OCI-M2 (cell line): Measurements from ENCODE around the gene WFIKKN1.

Experiments used
- DNase-seq: peaks from one replicate; lab custom pipeline; 2025; ENCODE audit not compliant: unreplicated experiment; lab: John Stamatoyannopoulos, UW

WFIKKN1 gene

DNA sequence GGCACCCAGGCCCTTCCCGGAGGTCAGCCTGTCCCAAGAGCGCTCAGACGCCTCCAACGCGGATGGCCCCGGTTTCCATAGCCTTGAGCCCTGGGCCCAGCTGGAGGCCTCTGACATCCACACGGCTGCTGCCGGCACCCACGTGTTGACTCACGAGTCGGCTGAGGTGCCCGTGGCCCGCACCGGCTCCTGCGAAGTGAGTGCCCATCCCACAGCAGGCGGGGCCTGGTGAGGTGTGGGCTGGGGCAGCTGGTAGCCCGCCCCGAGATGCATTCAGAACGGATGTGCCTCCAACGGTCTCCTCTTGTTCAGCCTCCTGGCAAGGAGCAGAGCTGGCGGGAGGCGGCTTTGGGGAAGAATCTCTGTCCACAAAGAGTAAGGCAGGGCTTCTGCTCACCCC is 21.1 kb downstream of the WFIKKN1 start:
- DNase-seq = no peak

DNA sequence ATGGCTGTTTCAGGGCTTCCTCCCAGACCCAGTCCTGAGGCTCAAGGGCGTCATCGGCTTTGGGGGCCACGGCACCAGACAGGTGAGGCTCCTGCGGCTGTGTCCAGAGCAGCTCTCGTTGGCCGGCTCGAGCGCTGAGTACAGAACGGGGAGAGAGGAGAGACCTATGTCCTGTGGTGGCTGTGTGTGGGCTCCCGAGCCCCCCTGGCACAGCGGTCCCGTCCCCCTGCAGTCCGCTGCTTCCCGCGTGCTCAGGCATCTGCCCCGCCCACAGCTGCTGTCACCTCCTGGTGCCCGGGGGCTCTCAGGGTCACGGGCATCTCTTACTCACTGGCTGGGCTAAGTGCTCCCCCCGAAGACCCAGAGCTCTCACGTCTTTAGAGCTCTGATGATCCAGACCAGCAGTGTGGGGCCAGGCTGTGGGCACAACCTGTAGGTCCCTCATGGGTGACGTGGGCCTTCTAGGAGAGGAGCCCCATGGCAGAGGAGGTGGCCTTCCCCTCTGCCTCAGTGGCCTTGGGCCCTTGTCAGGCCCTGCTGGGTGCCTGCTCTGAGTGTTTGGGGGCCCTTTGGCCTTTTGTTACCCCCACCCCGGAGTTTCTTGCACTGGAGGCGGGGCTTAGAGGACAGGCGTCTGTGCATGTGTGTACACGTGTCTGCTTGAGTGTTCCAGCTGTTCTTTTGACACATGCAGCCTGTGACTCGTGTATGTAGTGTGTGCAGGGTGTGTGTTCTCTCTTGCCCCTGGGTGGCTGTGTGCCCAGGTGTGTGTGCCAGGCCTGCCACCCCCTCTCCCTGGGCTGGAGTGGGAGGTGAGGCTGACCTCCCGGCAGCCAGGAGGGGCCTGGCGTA is 21.9 kb downstream of the WFIKKN1 start:
- no peak for DNase-seq

DNA sequence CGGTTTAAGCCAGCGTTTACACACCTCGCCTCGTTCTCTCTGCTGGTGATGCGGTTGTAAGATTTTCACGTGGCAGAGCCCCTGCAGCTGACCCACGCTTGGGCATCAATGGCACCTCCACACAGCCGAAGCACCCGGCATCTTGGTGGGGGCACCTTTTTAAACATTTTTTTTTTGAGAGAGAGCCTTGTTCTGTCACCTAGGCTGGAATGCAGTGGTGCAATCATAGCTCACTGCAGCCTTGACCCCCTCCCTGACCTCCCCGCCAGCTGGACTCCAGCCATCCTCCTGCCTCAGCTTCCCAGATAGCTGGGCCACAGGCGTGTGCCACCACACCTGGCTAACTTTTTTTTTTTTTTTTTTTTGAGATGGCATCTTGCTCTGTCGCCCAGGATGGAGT is 23.2 kb downstream of the WFIKKN1 start:
- no peak for DNase-seq

DNA sequence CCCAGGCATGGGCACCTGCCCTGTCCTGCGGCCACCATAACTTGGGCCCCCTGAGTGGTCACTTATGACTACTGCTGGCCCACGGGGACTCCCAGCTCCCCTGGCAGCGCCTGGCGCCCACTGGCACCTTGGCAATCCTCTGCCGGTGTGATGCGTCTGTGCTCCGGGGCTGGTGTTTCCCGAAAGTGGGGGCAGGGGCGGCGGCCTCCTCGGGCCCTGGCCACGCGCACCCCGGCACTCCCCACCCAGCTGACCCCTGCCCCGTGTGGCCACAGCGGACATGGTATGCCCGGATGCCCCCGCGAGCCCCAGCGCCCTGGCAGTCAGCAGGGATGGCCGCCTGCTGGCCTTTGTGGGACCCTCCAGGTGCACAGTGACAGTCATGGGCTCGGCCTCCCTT is 26.7 kb downstream of the WFIKKN1 start:
- no peak for DNase-seq

DNA sequence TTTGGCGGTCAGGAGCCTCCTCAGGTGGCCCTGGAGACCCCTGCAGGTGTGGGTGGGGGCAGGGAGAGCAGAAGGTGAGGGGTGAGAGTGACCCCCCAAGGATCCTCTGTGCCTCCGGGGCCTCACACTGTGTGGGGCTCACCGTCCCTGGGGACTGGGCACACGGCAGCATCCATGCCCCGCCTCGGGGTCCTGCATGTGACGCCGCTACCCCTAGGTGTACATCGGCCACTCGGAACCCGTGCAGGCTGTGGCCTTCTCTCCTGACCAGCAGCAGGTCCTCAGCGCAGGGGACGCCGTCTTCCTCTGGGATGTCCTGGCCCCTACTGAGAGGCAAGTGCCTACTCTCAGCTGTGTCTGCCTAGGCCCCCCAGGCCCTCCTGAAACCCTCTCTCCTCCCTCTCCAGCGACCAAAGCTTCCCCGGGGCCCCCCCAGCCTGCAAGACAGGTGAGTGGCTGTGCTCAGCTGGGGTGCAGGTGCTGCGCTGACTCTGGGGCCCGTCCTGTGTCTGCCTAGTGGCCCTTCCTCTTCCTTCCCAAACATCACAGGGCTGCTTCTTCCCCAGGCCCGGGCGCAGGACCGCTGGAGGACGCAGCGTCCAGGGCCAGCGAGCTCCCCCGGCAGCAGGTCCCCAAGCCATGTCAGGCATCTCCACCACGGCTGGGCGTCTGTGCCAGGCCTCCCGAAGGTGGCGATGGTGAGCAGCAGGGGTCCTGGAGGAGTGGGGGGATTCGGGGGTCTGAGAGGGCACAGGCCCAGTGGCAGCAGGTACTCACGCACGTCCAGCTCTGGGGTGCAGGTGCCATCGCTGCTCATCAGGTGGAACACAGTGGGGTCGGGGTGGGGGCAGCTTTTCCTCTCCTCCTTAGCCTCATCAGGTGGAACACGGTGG is 28.1 kb downstream of the WFIKKN1 start:
- no peak for DNase-seq

DNA sequence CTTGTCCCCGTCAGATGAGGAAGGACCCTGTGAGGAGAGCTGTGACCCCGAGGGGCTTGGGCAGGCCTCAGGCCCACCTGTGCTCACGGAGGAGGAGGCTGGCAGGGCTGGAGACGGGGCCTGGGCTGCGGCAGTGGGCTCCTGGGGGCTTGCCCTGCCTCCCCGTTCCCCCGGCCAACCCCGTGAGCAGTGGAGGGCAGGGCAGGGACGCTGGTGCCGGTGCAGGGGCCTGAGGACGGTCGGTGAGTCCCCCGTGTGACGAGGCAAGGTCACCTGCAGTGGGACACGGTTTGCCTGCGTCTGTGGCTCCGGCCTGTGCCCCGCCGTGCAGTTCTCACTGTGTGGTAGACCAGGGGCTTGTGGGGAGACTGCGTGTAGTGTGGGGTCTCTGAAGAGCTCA is 28.8 kb downstream of the WFIKKN1 start:
- DNase-seq = no peak

DNA sequence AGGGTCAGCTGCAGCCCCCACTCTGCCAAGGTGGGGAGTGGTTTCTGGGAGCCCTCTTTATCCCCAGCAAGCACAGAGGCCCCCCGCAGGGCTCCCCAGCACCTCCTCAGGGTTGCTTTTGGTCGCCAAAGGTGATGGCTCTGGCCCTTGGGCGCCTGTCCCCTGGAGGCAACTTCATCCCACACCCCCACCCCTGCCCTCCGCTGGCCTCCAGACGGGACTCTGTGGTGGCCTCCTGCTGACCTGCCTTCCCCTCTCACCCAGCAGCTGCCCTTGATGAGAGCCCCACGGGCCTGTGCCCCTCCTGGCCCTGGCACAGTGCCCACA is 29.3 kb downstream of the WFIKKN1 start:
- DNase-seq = no peak

DNA sequence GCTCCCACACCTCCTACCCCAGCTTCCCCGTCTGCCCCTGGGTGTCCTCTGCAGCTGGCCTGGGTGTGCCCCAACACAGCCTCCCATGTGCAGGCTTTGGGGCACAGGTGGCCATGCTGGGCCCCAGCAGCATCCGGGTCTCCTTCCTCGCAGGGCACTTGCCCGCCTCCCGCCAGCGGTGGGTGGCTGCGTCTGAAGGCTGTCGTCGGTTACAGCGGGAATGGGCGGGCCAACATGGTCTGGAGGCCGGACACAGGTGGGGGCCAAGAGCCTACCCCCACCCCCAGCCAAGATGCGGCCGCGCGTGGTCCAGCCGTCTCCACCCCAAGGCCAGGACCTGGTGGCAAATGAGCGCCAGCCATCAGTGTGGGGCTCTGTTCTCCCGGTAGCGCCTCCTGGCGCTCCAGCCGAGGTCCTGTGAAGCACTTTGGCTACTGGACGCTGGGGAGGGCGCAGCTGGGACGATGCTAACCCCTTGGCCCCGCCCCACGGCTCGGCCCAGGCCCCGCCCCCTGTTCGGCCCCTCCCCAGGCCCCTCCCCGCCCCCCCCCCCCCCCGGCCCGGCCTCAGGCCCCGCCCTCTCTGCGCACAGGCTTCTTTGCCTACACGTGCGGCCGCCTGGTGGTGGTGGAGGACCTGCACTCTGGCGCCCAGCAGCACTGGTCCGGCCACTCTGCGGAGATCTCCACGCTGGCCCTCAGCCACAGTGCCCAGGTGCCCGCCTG is 29.8 kb downstream of the WFIKKN1 start:
- DNase-seq = no peak

DNA sequence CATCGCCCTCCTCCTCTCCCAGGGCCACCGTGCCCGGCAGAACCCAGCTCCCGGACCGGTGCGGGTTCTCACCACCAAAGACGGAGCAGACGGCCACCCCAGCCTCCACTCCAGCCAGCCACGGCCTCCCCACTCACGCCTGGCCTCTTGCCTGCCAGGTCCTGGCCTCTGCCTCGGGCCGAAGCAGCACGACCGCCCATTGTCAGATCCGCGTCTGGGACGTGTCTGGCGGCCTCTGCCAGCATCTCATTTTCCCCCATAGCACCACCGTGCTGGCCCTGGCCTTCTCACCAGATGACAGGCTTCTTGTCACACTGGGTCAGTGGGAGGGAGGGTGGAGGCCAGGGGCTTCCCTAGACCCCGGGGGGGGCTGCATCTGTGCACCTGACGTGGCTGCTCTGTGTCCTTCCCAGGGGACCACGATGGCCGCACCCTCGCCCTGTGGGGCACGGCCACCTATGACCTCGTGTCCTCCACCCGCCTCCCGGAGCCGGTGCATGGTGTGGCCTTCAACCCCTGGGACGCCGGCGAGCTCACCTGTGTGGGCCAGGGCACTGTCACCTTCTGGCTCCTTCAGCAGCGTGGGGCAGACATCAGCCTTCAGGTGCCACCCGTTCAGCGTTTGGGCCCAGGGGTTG is 30.5 kb downstream of the WFIKKN1 start:
- no peak for DNase-seq

DNA sequence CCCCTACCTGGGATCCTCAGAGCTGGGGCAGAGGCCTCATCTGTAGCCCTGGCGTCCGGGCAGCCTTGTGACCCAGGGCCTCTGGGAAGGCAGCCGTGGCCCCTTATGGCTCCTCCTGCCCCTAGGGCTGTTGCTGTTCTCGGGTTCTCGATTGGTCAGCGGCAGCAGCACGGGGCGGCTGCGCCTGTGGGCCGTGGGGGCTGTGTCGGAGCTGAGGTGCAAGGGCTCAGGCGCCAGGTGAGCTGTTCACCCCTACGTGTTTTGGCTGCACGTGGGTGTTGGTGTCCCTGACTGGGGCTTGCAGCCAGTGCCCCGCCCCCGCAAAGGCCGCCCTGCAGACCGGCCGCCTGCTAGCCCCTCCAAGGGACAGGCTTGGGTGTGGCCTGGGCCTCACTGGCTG is 31.3 kb downstream of the WFIKKN1 start:
- DNase-seq = no peak

DNA sequence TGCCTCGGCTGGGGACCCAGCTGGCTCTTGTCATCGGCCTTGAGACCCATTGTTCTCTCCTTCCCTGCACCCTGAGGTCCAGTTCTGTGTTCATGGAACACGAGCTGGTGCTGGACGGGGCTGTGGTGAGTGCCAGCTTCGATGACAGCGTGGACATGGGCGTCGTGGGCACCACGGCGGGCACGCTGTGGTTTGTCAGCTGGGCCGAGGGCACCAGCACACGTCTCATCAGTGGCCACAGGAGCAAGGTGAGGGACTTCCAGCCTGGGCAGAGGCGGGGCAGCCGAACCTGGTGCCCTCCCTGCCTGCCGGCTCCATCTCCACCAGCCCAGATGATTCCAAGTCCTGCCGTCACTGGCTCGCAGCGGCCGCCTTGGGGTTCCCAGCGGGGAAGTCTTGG is 31.8 kb downstream of the WFIKKN1 start:
- DNase-seq = no peak

DNA sequence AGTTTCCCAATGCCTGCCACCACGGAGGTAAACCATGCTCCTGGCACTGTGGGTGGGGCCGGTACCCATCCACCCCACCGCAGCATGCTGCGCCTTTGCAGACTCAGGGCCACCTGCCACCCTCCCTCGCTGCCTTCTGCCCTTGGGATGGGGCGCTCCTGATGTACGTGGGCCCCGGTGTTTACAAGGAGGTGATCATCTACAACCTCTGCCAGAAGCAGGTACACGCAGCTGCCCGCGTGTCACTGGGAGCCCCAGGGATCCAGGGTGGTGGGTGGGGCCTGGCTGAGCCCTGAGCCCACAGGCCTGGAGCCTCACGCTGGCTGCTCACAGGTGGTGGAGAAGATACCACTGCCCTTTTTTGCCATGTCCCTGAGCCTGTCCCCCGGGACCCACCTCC is 35.8 kb downstream of the WFIKKN1 start:
- no peak for DNase-seq

DNA sequence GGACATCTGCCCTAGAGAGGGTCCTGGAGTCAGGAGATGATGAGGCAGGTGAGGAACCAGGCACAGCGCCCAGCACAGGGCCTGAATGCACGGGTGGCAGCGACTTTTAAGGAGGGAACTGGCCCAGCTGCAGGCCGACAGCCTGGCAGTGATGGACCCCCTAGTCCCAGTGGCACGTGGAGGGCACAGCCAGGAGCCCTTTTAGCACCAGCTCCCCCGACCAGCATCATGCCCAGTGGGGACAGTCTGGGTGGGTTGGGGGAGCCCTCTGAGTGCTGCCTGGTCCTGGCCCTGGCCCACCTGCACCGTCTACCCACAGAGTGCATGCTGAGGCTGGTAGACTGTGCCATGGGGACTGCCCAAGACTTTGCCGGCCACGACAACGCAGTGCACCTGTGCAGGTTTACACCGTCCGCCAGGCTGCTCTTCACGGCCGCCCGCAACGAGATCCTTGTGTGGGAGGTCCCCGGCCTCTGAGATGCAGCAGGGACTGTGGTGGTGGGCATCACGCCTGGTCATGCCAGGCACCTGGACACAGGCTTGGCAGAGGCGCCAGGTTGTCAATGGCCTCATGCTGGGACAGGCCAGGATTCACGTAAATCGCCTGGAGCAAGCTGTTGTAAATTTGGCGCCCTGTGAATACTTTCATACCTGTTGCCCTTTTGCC is 36.5 kb downstream of the WFIKKN1 start:
- DNase-seq = no peak

DNA sequence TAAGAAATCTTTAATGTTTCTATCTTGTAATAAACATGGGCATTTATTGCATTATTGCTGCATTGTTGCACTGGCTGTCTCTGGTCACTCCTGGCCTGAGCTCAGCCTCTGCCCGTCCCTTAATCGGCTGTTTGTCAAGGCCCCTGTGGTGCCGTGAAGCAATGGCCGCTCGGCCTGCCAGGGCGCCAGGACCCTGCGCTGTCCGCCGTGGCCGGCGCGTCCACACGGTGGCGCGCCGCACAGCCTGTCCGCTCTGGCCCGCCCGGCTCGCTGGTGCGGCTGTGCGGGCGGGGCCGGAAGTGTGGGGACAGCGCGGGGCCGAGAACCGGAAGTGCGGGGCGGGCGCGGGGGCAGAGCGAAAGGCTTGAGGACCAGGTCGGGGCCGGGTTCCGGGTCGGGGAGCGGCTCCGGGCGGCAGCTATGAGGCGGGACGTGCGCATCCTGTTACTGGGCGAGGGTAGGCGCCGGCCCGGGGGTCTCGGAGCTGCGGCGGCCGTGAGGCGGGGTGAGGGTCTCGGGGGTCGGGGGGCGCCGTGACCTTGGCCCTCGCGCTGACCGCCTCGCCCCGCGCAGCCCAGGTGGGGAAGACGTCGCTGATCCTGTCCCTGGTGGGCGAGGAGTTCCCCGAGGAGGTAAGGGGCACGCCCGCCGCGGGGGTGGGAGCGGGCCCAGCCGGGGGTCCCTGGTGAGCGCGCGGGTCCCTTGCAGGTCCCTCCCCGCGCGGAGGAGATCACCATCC is 37.2 kb downstream of the WFIKKN1 start, which contains the start of gene RHOT2:
Gene RHOT2 (plus strand): TSS at position 353 of the 739 bp plus-strand sequence. CDS start 68 bp downstream, at position 421.
- peak; percentile 27 for DNase-seq

DNA sequence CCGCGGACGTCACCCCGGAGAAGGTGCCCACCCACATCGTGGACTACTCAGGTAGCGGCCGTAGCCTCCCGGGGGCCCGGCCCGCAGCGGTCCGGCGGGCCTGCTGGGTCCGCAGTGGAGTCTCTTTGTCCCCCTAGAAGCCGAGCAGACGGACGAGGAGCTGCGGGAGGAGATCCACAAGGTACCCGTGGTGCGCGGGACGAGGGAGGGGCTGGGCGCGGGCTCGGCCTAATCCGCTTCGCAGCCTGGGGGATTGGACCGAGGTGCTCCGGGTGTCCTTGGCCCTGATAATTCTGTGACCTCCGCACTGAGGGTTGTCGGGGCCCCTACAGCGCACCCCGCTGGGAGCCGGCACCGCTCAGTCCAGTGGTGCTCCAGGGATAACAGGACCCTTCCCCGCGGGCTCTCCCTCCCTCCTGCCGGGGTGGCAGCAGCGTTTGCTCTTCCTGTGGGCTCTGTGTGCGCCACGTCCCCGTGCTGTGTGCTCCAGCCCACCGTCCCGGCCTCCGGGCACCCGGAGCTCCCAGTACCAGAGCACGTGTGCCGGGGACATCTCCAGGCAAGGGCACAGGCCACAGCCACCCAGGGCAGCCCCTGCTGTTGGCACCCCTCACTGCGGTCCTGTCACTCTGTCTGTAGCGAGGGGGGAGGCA is 37.9 kb downstream of the WFIKKN1 start:
- no peak for DNase-seq

DNA sequence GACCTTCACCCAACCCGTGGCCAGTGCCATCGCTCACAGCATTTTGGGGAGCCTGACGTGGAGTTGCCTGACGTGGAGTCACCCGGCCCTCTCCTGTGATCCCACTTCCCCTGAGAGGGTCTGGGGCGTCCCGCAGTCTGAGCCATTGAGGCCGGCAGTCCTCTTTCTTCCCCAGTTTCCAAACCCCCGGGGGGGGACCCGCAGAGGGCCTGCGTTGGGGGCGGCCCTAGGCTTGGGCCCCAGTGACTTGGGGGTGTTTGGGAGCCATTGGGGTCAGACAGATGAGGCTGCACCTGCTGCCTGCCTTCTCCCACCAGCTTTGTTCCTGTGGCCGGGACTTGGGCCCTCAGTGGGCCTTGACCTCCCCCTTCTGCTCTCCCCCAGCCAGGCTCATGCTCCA is 38.9 kb downstream of the WFIKKN1 start:
- DNase-seq = no peak

DNA sequence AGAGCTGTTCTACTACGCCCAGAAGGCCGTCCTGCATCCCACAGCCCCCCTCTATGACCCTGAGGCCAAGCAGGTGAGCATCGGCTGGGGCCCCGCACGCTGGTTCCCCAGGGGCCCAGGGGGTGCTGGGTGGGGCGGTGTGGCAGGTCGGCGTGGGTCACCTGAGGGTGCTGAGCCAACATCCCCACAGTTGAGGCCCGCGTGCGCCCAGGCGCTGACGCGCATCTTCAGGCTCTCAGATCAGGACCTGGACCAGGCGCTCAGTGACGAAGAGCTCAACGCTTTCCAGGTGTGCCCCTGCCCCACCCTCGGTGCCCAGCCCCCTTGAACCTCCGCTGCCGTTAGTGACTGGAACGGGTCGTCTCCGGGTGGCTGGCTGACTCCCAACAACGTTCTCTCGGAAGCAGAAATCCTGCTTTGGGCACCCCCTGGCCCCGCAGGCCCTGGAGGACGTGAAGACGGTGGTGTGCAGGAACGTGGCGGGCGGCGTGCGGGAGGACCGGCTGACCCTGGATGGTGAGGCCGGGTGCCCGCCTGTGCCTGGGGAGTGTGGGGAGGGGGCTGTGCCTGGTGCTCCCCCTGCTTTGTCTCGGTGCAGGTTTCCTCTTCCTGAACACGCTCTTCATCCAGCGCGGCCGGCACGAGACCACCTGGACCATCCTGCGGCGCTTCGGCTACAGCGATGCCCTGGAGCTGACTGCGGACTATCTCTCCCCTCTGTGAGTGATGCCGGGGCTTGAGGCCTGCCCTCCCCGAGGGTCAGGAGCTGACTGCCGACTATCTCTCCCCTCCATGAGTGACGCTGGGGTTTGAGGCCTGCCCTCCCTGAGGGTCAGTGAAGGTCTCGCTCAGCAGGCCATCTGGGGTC is 39.9 kb downstream of the WFIKKN1 start:
- DNase-seq = no peak

DNA sequence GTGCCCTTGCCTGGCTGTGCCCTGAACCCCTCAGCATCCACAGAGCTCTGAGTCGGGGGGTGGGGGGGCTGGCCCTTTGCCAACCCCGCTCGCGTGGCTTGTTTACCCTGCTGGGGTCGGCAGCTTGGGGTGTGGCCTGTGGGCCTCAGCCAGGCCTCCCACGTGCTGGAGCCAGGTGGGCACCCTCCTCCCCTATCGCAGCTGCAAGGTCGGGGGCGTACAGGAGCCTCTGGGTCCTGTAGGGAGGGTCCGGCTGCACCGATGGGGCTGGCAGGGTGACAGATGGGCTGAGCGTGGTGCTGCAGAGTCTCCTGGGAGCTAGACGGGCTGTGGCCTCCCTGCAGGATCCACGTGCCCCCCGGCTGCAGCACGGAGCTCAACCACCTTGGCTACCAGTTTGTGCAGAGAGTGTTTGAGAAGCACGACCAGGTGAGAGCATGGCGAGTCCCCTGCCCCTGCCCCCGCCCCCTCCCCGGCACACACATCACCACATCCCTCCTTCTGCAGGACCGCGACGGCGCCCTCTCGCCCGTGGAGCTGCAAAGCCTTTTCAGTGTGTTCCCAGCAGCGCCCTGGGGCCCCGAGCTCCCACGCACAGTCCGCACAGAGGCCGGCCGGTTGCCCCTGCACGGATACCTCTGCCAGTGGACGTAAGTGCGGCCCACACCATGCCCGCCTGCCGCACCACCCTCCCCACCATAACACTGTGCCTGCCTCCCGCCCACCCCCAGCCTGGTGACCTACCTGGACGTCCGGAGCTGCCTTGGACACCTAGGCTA is 40.8 kb downstream of the WFIKKN1 start:
- DNase-seq = no peak
